Measurements from ENCODE around the gene UBE2QL1. TPM values are rescaled to one million over a fixed set of nuclear protein-coding genes. Genes with fewer than 3 reads are reported as not detected.

Gene UBE2QL1
- total RNA-seq, 4 donors from 2014 or later: 0.22 to 1.0 (median 0.50) TPM

DNA sequence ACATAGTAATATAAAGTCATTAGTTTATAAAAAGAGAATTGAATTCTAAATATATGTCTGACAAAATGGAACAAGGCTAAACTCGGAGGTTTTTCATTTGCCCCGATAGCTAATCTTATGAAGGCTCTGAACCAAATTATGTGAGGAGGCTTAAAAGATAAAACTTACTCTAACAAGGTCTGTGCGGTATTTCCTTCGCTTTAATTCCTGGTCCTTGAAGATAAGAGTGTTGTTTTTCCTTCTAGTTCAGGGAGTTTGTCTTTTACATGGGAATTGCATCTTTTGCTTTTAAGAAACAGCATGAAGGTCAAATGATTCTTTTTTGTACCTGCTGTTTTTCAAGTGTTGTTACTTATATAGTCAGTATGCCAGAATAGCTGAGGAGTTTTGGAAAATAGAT, 68.2 kb downstream of the UBE2QL1 start:
- Histone ChIP-seq H3K27ac (no peak overlapping the region), H3K4me1 (no peaks in the 10 kb centered on the region), H3K27me3 (no peaks in the 10 kb centered on the region), H3K9me3 (no peaks in the 10 kb centered on the region), H3K4me3 (no peak overlapping the region), H3K36me3 (no peaks in the 10 kb centered on the region)
- WGBS, 2 donors: 88 to 93% methylated on average over 4 of the region's 4 CpGs
- DNase-seq (ENCODE audit: low spot score in 2 of 2): no peak
- TF ChIP-seq EP300 (IDR thresholded peaks at IDR 0.05): no peak
- no peak for TF ChIP-seq POLR2A (IDR thresholded peaks at IDR 0.05)
- TF ChIP-seq, protein P1, sequence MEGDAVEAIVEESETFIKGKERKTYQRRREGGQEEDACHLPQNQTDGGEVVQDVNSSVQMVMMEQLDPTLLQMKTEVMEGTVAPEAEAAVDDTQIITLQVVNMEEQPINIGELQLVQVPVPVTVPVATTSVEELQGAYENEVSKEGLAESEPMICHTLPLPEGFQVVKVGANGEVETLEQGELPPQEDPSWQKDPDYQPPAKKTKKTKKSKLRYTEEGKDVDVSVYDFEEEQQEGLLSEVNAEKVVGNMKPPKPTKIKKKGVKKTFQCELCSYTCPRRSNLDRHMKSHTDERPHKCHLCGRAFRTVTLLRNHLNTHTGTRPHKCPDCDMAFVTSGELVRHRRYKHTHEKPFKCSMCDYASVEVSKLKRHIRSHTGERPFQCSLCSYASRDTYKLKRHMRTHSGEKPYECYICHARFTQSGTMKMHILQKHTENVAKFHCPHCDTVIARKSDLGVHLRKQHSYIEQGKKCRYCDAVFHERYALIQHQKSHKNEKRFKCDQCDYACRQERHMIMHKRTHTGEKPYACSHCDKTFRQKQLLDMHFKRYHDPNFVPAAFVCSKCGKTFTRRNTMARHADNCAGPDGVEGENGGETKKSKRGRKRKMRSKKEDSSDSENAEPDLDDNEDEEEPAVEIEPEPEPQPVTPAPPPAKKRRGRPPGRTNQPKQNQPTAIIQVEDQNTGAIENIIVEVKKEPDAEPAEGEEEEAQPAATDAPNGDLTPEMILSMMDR (IDR thresholded peaks at IDR 0.05): no peak

DNA sequence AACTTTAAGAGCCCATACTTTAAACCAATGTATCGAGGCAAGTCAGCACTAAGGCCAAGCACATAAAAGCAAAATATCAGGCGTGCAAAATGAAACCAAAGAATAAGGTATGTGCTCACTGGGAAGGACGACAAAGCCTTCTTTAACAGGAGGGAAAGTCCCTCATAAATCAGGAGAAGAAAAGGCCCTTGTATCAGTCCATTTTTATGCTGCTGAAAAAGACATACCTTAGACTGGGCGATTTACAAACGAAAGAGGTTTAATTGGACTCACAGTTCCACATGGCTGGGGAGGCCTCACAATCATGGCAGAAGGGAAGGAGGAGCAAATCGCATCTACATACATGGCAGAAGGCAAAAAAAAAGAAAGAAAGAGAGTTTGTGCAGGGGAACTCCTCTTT, 68.9 kb downstream of the UBE2QL1 start:
- H3K27ac ChIP-seq: no peak overlapping the region
- no peaks in the 10 kb centered on the region for H3K4me1 ChIP-seq
- no peak for DNase-seq (ENCODE audit: low spot score in 2 of 2)
- no peaks in the 10 kb centered on the region for H3K9me3 ChIP-seq
- TF ChIP-seq EP300 (IDR thresholded peaks at IDR 0.05): no peak
- TF ChIP-seq POLR2A (IDR thresholded peaks at IDR 0.05): no peak
- TF ChIP-seq, protein P1 (IDR thresholded peaks at IDR 0.05): no peak
- H3K36me3 ChIP-seq: no peaks in the 10 kb centered on the region
- H3K27me3 ChIP-seq: no peaks in the 10 kb centered on the region
- WGBS, 2 donors: 54 to 57% methylated on average over 6 of the region's 6 CpGs
- H3K4me3 ChIP-seq: no peak overlapping the region

DNA sequence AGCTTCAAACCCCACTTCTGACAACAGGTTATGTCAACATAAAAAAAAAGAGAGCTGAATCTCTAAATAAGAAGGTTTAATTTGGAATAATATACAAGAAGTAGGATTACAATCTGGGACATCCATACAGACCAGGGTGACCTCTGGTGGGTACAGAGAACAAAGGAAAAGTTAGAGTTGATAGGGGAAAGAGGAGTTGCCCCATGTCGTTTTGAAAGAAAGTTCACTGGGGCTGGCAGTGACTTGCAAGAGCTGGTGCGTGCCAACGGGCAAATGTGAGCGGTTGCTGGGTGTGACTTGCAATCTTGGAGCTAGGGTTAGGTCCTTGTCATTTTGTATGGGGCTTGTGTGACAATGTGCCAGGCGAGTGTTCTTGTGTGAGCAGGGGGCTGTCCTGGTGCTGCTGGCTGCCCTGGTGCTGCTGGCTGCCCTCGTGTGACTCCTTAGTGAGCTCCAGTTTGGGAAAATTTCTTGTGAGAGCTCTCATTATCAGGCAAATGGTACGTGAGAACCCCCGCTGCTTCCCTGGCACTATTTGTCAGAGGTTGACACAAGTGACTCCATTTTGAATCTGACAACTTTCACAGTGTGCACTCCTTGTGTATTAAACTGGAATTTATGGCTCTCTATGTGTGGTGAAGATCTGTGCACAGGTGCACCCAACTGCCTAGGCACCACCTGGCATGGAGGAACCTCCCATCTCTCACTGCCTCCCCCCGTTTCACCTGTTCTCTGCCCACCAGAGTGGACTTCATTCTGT, 69.8 kb downstream of the UBE2QL1 start:
- Histone ChIP-seq H3K4me1 (no peaks in the 10 kb centered on the region), H3K27me3 (no peaks in the 10 kb centered on the region), H3K36me3 (no peaks in the 10 kb centered on the region), H3K4me3 (no peak overlapping the region), H3K27ac (no peak overlapping the region), H3K9me3 (no peaks in the 10 kb centered on the region)
- TF ChIP-seq, protein P1 (IDR thresholded peaks at IDR 0.05): no peak
- DNase-seq (ENCODE audit: low spot score in 2 of 2): no peak
- 78 to 80% methylated on average over 8 to 9 of the region's 9 CpGs for WGBS, 2 donors

DNA sequence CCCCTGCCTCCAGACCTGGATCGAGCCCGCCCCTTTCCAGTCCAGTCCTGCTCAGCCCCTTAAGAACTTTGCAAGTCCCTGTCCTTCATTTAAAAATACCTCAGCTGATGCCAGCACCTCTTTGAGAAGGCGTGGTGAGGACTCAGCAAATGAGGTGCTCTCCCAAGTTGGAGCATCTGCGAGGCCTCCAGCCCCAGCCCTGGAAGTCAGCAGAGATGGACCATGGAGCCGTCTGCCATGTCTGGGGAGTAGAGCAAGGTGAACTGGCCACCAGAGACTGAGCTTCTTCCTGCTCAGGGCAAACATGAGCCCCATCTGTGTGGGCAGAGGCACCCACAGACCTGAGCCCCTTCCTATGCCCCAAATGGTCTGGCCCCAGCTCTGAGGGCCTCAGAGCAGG, 71.5 kb downstream of the UBE2QL1 start:
- no peaks in the 10 kb centered on the region for H3K9me3 ChIP-seq
- 91 to 98% methylated on average over 4 of the region's 5 CpGs for WGBS, 2 donors
- DNase-seq (ENCODE audit: low spot score in 2 of 2): no peak
- no peaks in the 10 kb centered on the region for H3K4me1 ChIP-seq
- TF ChIP-seq POLR2A (IDR thresholded peaks at IDR 0.05) (no peak), EP300 (IDR thresholded peaks at IDR 0.05) (no peak)
- TF ChIP-seq, protein P1 (IDR thresholded peaks at IDR 0.05): no peak
- no peak overlapping the region for H3K4me3 ChIP-seq
- no peak overlapping the region for H3K27ac ChIP-seq
- H3K36me3 ChIP-seq: no peaks in the 10 kb centered on the region
- no peaks in the 10 kb centered on the region for H3K27me3 ChIP-seq

DNA sequence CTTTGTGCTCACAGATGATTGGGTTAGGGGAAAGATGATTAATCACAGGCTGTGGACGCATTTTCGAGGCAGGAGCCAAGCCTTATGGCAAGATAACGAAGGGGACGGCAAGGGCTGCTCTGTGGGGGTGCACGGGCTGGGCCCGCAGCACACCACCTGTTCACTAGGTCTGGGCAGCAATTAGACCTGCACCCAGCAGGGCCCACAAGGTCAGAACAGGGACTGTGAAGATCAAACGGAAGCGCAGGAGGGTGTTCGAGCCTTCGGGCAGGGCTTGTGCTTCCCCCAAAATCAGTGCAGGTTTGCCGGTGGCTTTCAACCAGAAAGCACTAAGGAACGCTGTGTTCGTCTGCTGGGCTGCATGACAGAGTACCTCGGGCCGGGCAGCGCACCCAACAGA, 73.7 kb downstream of the UBE2QL1 start:
- H3K27ac ChIP-seq: no peak overlapping the region
- no peaks in the 10 kb centered on the region for H3K4me1 ChIP-seq
- TF ChIP-seq, protein P1 (IDR thresholded peaks at IDR 0.05): no peak
- no peak for TF ChIP-seq POLR2A (IDR thresholded peaks at IDR 0.05)
- no peaks in the 10 kb centered on the region for H3K36me3 ChIP-seq
- DNase-seq (ENCODE audit: low spot score in 2 of 2): no peak
- no peaks in the 10 kb centered on the region for H3K9me3 ChIP-seq
- 86 to 91% methylated on average over 16 of the region's 16 CpGs for WGBS, 2 donors
- H3K4me3 ChIP-seq: no peak overlapping the region
- H3K27me3 ChIP-seq: no peaks in the 10 kb centered on the region

Data from tibial nerve (tissue), 4 donors.